Glutamatergic neuron (in vitro differentiated cells): Measurements from ENCODE around the gene PODXL2. TPM values are rescaled to one million over a fixed set of nuclear protein-coding genes. Genes with fewer than 3 reads are reported as not detected.

ENCODE experiments used
- DNase-seq: peaks from one replicate; pipeline ENCODE4 v3.0.0; 2022
- H3K27ac Mint-ChIP-seq: one replicate; pipeline ENCODE4 v1.8.0; 2020; ENCODE audit warnings: mild to moderate bottlenecking, mixed read lengths, inconsistent platforms; ENCODE audit not compliant: unreplicated experiment
- H3K27me3 Mint-ChIP-seq: one replicate; pipeline ENCODE4 v1.8.0; 2020; ENCODE audit warnings: mild to moderate bottlenecking, moderate library complexity, mixed read lengths, inconsistent platforms; ENCODE audit not compliant: unreplicated experiment
- H3K36me3 Mint-ChIP-seq: one replicate; pipeline ENCODE4 v1.8.0; 2020; ENCODE audit warnings: mild to moderate bottlenecking, mixed read lengths, inconsistent platforms; ENCODE audit not compliant: unreplicated experiment
- H3K4me1 Mint-ChIP-seq: one replicate; pipeline ENCODE4 v1.8.0; 2020; ENCODE audit warnings: mild to moderate bottlenecking, low read depth, mixed read lengths, inconsistent platforms; ENCODE audit not compliant: unreplicated experiment
- H3K4me3 Mint-ChIP-seq: one replicate; pipeline ENCODE4 v1.8.0; 2020; ENCODE audit warnings: mild to moderate bottlenecking, mixed read lengths, inconsistent platforms; ENCODE audit not compliant: unreplicated experiment
- H3K9me3 Mint-ChIP-seq: one replicate; pipeline ENCODE4 v1.8.0; 2020; ENCODE audit warnings: mild to moderate bottlenecking, moderate library complexity, mixed read lengths, inconsistent platforms; ENCODE audit not compliant: unreplicated experiment
- CTCF ChIP-seq: fragments of 200-600 bp; sonication (generic); IDR thresholded peaks from one replicate; pipeline ENCODE4 v1.5.0; 2021; ENCODE audit not compliant: partially characterized antibody, unreplicated experiment
- total RNA-seq: library from RNA; stranded (reverse); fragmentation: NEBNext Ultra II Directional; extraction: Animal tissue kit (Norgen Biotek cat#: 25700); gene quantifications from one replicate; pipeline ENCODE4 v1.2.1, GENCODE V29; 2021; ENCODE audit not compliant: unreplicated experiment

The PODXL2 gene
- total RNA-seq, 1 donor from 2014 or later: 139 TPM

- TF ChIP-seq CTCF: no peak
- peak overlapping the region; percentile 70 for H3K4me3 Mint-ChIP-seq
- H3K27ac Mint-ChIP-seq: no peak overlapping the region
- H3K9me3 Mint-ChIP-seq: peaks cover 25% of the 10 kb centered on the region
- peaks cover 7% of the 10 kb centered on the region for H3K4me1 Mint-ChIP-seq
- peaks cover 17% of the 10 kb centered on the region for H3K27me3 Mint-ChIP-seq
- H3K36me3 Mint-ChIP-seq: no peaks in the 10 kb centered on the region
- no peak for DNase-seq
These were observed 45.8 kb downstream of the PODXL2 start for GRCh38 chr3:127674790-127675189.

- Mint-ChIP-seq H3K4me3 (peak overlapping the region; percentile 46), H3K36me3 (no peaks in the 10 kb centered on the region), H3K27me3 (peaks cover 19% of the 10 kb centered on the region), H3K9me3 (peaks cover 25% of the 10 kb centered on the region), H3K27ac (no peak overlapping the region), H3K4me1 (peaks cover 7% of the 10 kb centered on the region)
- no peak for TF ChIP-seq CTCF
- DNase-seq: no peak
These were observed 46.8 kb downstream of the PODXL2 start for GRCh38 chr3:127675651-127676391.

- peaks cover 24% of the 10 kb centered on the region for H3K9me3 Mint-ChIP-seq
- TF ChIP-seq CTCF: no peak
These were observed 47.5 kb downstream of the PODXL2 start for GRCh38 chr3:127676456-127676855.

GRCh38 chr3:127676921-127677351 is 48.0 kb downstream of the PODXL2 start:
- H3K27me3 Mint-ChIP-seq: peaks cover 15% of the 10 kb centered on the region
- peaks cover 22% of the 10 kb centered on the region for H3K9me3 Mint-ChIP-seq
- TF ChIP-seq CTCF: no peak
- H3K27ac Mint-ChIP-seq: no peak overlapping the region
- peaks cover 7% of the 10 kb centered on the region for H3K4me1 Mint-ChIP-seq
- DNase-seq: no peak
- no peak overlapping the region for H3K4me3 Mint-ChIP-seq
- H3K36me3 Mint-ChIP-seq: no peaks in the 10 kb centered on the region

More at GRCh38 chr3:127676456-127676855, 47.5 kb downstream of the PODXL2 start:
- Mint-ChIP-seq H3K27me3 (peaks cover 17% of the 10 kb centered on the region), H3K36me3 (no peaks in the 10 kb centered on the region), H3K4me3 (no peak overlapping the region), H3K27ac (no peak overlapping the region), H3K4me1 (peaks cover 7% of the 10 kb centered on the region)
- DNase-seq: no peak

- Mint-ChIP-seq H3K27me3 (peaks cover 18% of the 10 kb centered on the region), H3K4me1 (peaks cover 7% of the 10 kb centered on the region), H3K4me3 (no peak overlapping the region), H3K9me3 (peaks cover 22% of the 10 kb centered on the region), H3K27ac (no peak overlapping the region), H3K36me3 (no peaks in the 10 kb centered on the region)
- TF ChIP-seq CTCF: no peak
- DNase-seq: no peak
These were observed 48.7 kb downstream of the PODXL2 start for GRCh38 chr3:127677541-127678314.
